H9 (cell line): ENCODE data around the gene PSMB9. TPM values are rescaled to one million over a fixed set of nuclear protein-coding genes. Genes with fewer than 3 reads are reported as not detected.

Source experiments
- DNase-seq: peaks from one replicate; pipeline ENCODE4 v3.0.0-alpha.2; 2017
- H2AFZ ChIP-seq: one replicate; pipeline ENCODE4 v1.6.1; 2013; ENCODE audit warnings: mild to moderate bottlenecking, low read length, control low read depth, moderate library complexity
- H2AK5ac ChIP-seq: 2 replicates; pipeline ENCODE4 v1.6.1; 2013; ENCODE audit warnings: low read length, control low read depth, mixed read lengths; ENCODE audit not compliant: insufficient read length
- H2BK120ac ChIP-seq: one replicate; pipeline ENCODE4 v1.6.1; 2013; ENCODE audit warnings: low read depth, mild to moderate bottlenecking, low read length, control low read depth, inconsistent platforms; ENCODE audit not compliant: poor library complexity, severe bottlenecking
- H2BK12ac ChIP-seq: 2 replicates; pipeline ENCODE4 v1.6.1; 2013; ENCODE audit warnings: low read length, control low read depth, mixed read lengths, low read depth; ENCODE audit not compliant: insufficient read length
- H2BK15ac ChIP-seq: 2 replicates; pipeline ENCODE4 v1.6.1; 2013; ENCODE audit warnings: low read depth, low read length, control low read depth
- H2BK20ac ChIP-seq: one replicate; pipeline ENCODE4 v1.6.1; 2013; ENCODE audit warnings: low read depth, mild to moderate bottlenecking, low read length, control low read depth, inconsistent platforms; ENCODE audit not compliant: poor library complexity, severe bottlenecking
- H2BK5ac ChIP-seq: 2 replicates; pipeline ENCODE4 v1.6.1; 2013; ENCODE audit warnings: low read length, control low read depth, mixed read lengths; ENCODE audit not compliant: insufficient read length
- H3K14ac ChIP-seq: 2 replicates; pipeline ENCODE4 v1.6.1; 2013; ENCODE audit warnings: low read length, control low read depth; ENCODE audit not compliant: insufficient read depth
- H3K18ac ChIP-seq: 2 replicates; pipeline ENCODE4 v1.6.1; 2013; ENCODE audit warnings: low read depth, mild to moderate bottlenecking, mixed read lengths, low read length, control low read depth; ENCODE audit not compliant: insufficient read length
- H3K23ac ChIP-seq: 2 replicates; pipeline ENCODE4 v1.6.1; 2013; ENCODE audit warnings: low read length, control low read depth, mixed read lengths, low read depth; ENCODE audit not compliant: insufficient read length
- H3K23me2 ChIP-seq: 2 replicates; pipeline ENCODE4 v1.6.1; 2013; ENCODE audit warnings: low read depth, mild to moderate bottlenecking, mixed read lengths, low read length, control low read depth; ENCODE audit not compliant: insufficient read length, poor library complexity, severe bottlenecking
- H3K27ac ChIP-seq: 2 replicates; pipeline ENCODE4 v1.5.1; 2013; ENCODE audit warnings: low read length, control low read depth, mixed read lengths, low read depth; ENCODE audit not compliant: insufficient read length
- H3K27me3 ChIP-seq: 2 replicates; pipeline ENCODE4 v1.6.1; 2013; ENCODE audit warnings: low read length, control low read depth, inconsistent platforms; ENCODE audit not compliant: insufficient read depth
- H3K4ac ChIP-seq: 2 replicates; pipeline ENCODE4 v1.6.1; 2013; ENCODE audit warnings: low read depth, mild to moderate bottlenecking, control low read depth, inconsistent platforms, low read length, moderate library complexity
- H3K4me1 ChIP-seq: 2 replicates; pipeline ENCODE4 v1.6.1; 2013; ENCODE audit warnings: low read length, control low read depth, inconsistent platforms; ENCODE audit not compliant: insufficient read depth
- H3K4me2 ChIP-seq: 2 replicates; pipeline ENCODE4 v1.6.1; 2013; ENCODE audit warnings: low read length, control low read depth, mixed read lengths; ENCODE audit not compliant: insufficient read length, insufficient read depth
- H3K56ac ChIP-seq: 2 replicates; pipeline ENCODE4 v1.6.1; 2013; ENCODE audit warnings: low read depth, mild to moderate bottlenecking, mixed read lengths, low read length, control low read depth; ENCODE audit not compliant: insufficient read length
- H3K79me1 ChIP-seq: 2 replicates; pipeline ENCODE4 v1.6.1; 2013; ENCODE audit warnings: low read depth, mild to moderate bottlenecking, moderate library complexity, low read length, control low read depth, inconsistent platforms; ENCODE audit not compliant: insufficient read depth, poor library complexity, severe bottlenecking
- H3K79me2 ChIP-seq: 2 replicates; pipeline ENCODE4 v1.6.1; 2013; ENCODE audit warnings: low read length, control low read depth, inconsistent platforms; ENCODE audit not compliant: insufficient read depth
- H3K9ac ChIP-seq: 2 replicates; pipeline ENCODE4 v1.6.1; 2013; ENCODE audit warnings: low read length, control low read depth, mixed read lengths; ENCODE audit not compliant: insufficient read length; ENCODE audit errors: extremely low read depth
- H3K9me3 ChIP-seq: one replicate; pipeline ENCODE4 v1.6.1; 2013; ENCODE audit warnings: low read depth, low read length, inconsistent platforms; ENCODE audit not compliant: control insufficient read depth
- H3T11ph ChIP-seq: one replicate; pipeline ENCODE4 v1.6.1; 2013; ENCODE audit warnings: mild to moderate bottlenecking, low read length, control low read depth, inconsistent platforms
- H4K20me1 ChIP-seq: one replicate; pipeline ENCODE4 v1.6.1; 2013; ENCODE audit not compliant: control insufficient read depth, insufficient read length, insufficient read depth
- H4K5ac ChIP-seq: 2 replicates; pipeline ENCODE4 v1.6.1; 2013; ENCODE audit warnings: low read depth, mild to moderate bottlenecking, mixed read lengths, low read length, control low read depth; ENCODE audit not compliant: insufficient read length
- H4K8ac ChIP-seq: replicated peaks from 2 replicates; pipeline ENCODE4 v1.6.1; 2013; ENCODE audit warnings: low read length, control low read depth, mixed read lengths, low read depth; ENCODE audit not compliant: insufficient read length
- H4K91ac ChIP-seq: 2 replicates; pipeline ENCODE4 v1.6.1; 2013; ENCODE audit warnings: low read depth, mild to moderate bottlenecking, moderate library complexity, mixed read lengths, low read length, control low read depth; ENCODE audit not compliant: insufficient read length
- H3K27ac Mint-ChIP-seq, 3 experiments: 2 replicates in 2 of 3; 3 replicates in 1 of 3; pipeline ENCODE4 v1.8.0; 2020 to 2021; ENCODE audit warnings: mixed read lengths in 3 of 3, mild to moderate bottlenecking in 1 of 3, moderate library complexity in 1 of 3
- H3K27me3 Mint-ChIP-seq: 2 replicates; pipeline ENCODE4 v1.8.0; 2021; ENCODE audit warnings: low read depth, mild to moderate bottlenecking, moderate library complexity, mixed read lengths
- H3K36me3 Mint-ChIP-seq, 3 experiments: 2 replicates in 2 of 3; 3 replicates in 1 of 3; pipeline ENCODE4 v1.8.0; 2020 to 2021; ENCODE audit warnings: low read depth in 3 of 3, mixed read lengths in 3 of 3; ENCODE audit not compliant: insufficient read depth in 1 of 3
- H3K4me1 Mint-ChIP-seq, 2 experiments: 2 replicates each; pipeline ENCODE4 v1.8.0; 2020; ENCODE audit warnings: mixed read lengths in 2 of 2
- H3K4me3 Mint-ChIP-seq, 2 experiments: 2 replicates in 1 of 2; 3 replicates in 1 of 2; pipeline ENCODE4 v1.8.0; 2020 to 2021; ENCODE audit warnings: mild to moderate bottlenecking in 2 of 2, mixed read lengths in 2 of 2, moderate library complexity in 1 of 2
- H3K9me3 Mint-ChIP-seq, 2 experiments: 2 replicates in 1 of 2; 3 replicates in 1 of 2; pipeline ENCODE4 v1.8.0; 2020; ENCODE audit warnings: mild to moderate bottlenecking in 2 of 2, mixed read lengths in 2 of 2, moderate library complexity in 1 of 2
- CTCF ChIP-seq: fragments of 200-600 bp; sonication (generic); conservative IDR thresholded peaks from 3 replicates; pipeline ENCODE4 v1.8.0; 2021; ENCODE audit warnings: antibody characterized with exemption, mild to moderate bottlenecking
- WGBS: extraction: QIAGEN DNeasy Blood & Tissue Kit; methylation state at CpG from one replicate; pipeline ENCODE4 v1.1.7; 2013; ENCODE audit warnings: missing lambda C conversion rate, low lambda C conversion rate, mixed read lengths; ENCODE audit not compliant: insufficient read length; ENCODE audit errors: extremely low coverage; 5-methylcytosine and 5-hydroxymethylcytosine counted together
- total RNA-seq: library from RNA; stranded (reverse); gene quantifications from 2 replicates; pipeline ENCODE4 v1.2.1, GENCODE V29; 2021

The PSMB9 gene
- total RNA-seq, 1 experiment from 2014 or later = 3.5 TPM

GRCh38 chr6:32867022-32867477 lies 13.1 kb downstream of the PSMB9 start:
- Histone ChIP-seq H2BK5ac (no peak overlapping the region), H3K79me1 (no peaks in the 10 kb centered on the region), H4K5ac (no peak overlapping the region), H3K4ac (no peak overlapping the region), H2AFZ (no peak overlapping the region), H3K9me3 (no peaks in the 10 kb centered on the region), H3T11ph (no peak overlapping the region), H2BK15ac (no peak overlapping the region), H3K18ac (no peak overlapping the region), H3K27ac (no peak overlapping the region), H2BK20ac (no peak overlapping the region), H4K91ac (no peak overlapping the region), H3K4me1 (no peaks in the 10 kb centered on the region), H3K27me3 (no peaks in the 10 kb centered on the region), H4K8ac (no peak overlapping the region), H3K56ac (no peak overlapping the region), H3K79me2 (no peaks in the 10 kb centered on the region), H3K14ac (no peak overlapping the region), H2BK120ac (no peak overlapping the region), H3K9ac (no peak overlapping the region), H2AK5ac (no peak overlapping the region), H3K23ac (no peak overlapping the region), H3K23me2 (no peaks in the 10 kb centered on the region), H3K4me2 (no peak overlapping the region), H4K20me1 (no peaks in the 10 kb centered on the region), H2BK12ac (no peak overlapping the region)
- H3K27me3 Mint-ChIP-seq = peaks cover 19% of the 10 kb centered on the region
- no peak for DNase-seq
- H3K9me3 Mint-ChIP-seq = no peaks in the 10 kb centered on the region
- no peak overlapping the region for H3K27ac Mint-ChIP-seq
- TF ChIP-seq CTCF = no peak
- no peak overlapping the region for H3K4me3 Mint-ChIP-seq
- H3K36me3 Mint-ChIP-seq = no peaks in the 10 kb centered on the region
- no CpG with 5 or more reads among the region's 3 CpGs for WGBS
- 0 out of 4 replicates have a peak, but pooled peaks cover 0 to 2% of the 10 kb centered on the region in 2 experiments for H3K4me1 Mint-ChIP-seq
